Measurements from ENCODE around the gene MAPRE2.

The MAPRE2 gene

DNA sequence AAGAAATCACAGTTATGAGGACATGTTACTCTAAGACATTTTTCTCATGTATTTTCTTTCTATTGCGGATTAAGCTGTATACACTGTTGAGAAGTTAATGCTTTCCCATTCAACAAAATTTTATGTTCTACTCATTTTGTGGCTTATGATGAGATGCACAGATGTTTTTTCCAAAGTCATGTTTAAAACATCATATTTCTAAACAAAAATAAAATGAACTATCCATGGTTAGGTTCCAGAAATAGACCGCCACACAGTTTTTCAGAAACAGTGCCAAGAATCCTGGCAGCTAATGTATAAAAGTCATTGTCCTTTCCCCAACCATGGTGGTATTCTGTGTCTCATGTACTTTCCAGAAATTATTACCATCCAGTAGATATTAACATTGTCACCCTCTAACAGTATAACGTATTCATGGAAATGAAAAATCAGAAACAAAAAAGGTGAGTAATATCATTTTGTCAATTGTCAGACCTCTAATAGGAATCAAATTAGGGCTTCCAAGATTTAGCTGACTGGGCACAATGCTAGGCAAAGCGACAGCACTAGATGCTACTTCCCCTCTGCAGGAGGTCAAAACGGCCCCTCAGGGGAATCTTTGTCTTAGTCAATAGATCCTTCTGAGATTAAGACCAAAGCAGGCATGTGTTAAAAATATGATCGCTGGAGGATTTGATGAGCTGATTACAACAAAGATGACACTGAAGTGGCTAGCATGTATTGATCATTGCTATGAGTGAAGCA, 145.2 kb downstream of the MAPRE2 start:
- TF ChIP-seq, protein P1, sequence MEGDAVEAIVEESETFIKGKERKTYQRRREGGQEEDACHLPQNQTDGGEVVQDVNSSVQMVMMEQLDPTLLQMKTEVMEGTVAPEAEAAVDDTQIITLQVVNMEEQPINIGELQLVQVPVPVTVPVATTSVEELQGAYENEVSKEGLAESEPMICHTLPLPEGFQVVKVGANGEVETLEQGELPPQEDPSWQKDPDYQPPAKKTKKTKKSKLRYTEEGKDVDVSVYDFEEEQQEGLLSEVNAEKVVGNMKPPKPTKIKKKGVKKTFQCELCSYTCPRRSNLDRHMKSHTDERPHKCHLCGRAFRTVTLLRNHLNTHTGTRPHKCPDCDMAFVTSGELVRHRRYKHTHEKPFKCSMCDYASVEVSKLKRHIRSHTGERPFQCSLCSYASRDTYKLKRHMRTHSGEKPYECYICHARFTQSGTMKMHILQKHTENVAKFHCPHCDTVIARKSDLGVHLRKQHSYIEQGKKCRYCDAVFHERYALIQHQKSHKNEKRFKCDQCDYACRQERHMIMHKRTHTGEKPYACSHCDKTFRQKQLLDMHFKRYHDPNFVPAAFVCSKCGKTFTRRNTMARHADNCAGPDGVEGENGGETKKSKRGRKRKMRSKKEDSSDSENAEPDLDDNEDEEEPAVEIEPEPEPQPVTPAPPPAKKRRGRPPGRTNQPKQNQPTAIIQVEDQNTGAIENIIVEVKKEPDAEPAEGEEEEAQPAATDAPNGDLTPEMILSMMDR (IDR thresholded peaks at IDR 0.05; ENCODE audit: borderline replicate concordance, insufficient read depth, low read depth, low read length): no peak
- H3K4me3 ChIP-seq (ENCODE audit: low read depth, low read length): no peak overlapping the region

DNA sequence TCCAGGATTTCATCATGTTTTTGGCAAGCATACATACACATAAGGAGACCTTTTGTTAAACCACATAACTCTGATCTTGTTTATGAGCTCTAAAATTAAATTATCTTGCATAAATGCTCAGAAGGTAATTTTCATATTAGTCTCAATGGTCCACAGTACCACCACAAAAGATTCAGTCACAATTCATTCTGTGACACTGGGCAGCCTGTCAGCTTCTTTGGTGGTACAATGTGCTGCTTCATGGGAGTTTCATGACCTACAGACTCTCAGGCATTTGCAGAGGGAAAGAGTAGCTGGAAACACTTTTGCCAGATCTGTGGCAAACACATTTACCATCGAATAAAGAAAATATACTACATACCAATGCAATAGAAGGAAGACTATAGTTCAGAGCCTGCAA, 148.3 kb downstream of the MAPRE2 start:
- TF ChIP-seq, protein P1 (IDR thresholded peaks at IDR 0.05; ENCODE audit: borderline replicate concordance, insufficient read depth, low read depth, low read length): no peak
- no peak overlapping the region for H3K4me3 ChIP-seq (ENCODE audit: low read depth, low read length)

DNA sequence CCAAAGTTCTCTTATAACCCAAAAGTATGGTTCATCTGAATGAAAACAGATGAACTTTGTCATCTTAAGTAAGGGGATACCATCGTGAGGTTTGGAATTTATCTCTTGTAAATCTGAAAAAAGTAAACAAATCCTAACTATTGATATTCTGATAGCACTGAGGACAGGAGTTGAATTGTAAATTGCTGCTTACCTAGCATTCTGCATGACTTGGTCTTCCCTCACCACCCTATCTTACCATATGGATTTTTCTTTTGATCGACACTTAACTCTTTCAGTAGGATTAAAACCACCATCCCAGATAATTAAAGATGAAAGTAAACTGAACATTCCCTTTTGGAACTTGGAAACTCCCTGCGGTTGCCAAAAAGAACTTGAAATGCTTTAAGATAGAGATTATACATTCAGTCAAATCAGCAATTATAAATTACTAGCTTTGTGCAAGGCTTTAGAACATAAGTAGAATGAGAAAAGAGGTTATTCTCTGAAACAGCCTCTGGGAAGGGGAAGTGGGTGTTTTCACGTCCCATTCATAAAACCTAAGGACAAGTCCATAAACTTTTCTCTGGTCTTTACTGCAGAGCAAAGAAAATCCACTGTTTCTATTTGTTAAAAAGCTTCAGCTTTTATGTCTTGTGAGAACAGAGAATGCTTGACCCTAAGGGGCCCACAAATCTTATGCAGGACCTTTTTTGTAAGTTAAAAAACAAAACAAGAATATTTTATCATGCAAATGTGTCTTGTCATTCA, 149.9 kb downstream of the MAPRE2 start:
- no peak overlapping the region for H3K4me3 ChIP-seq (ENCODE audit: low read depth, low read length)
- TF ChIP-seq, protein P1 (IDR thresholded peaks at IDR 0.05; ENCODE audit: borderline replicate concordance, insufficient read depth, low read depth, low read length): no peak

DNA sequence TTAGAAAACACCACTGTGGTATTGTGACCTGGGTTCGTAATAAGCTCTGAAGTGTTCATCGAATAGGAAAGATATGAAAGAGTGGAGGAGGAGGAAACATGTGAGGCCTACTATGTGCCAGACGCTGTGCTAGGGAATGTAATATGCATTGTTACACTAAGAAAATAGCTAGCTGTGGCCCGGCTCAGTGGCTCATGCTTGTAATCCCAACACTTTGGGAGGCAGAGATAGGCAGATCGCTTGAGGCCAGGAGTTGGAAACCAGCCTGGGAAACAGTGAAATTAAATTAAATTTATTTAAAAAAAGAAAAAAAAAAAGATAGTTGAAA, 150.4 kb downstream of the MAPRE2 start:
- H3K4me3 ChIP-seq (ENCODE audit: low read depth, low read length): no peak overlapping the region
- TF ChIP-seq, protein P1 (IDR thresholded peaks at IDR 0.05; ENCODE audit: borderline replicate concordance, insufficient read depth, low read depth, low read length): no peak

DNA sequence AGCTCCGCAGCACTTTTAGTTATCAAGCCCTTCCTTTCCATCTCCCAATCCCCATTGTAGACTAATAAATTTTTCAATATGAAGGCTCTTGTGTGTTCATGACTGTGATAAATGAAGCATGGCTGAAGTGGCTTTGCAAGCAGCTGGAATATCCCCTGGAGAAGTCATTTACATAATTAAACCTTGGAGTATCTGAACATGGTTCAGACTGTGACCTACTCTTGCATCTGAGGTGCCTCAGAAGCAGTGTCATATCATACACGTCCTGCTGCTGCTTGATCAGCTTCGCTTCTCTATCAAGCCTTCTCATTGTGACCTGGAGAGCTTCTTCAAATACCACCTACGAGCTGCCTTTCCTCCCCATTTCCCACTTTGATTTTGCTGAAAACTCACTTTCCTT, 151.2 kb downstream of the MAPRE2 start:
- no peak overlapping the region for H3K4me3 ChIP-seq (ENCODE audit: low read depth, low read length)
- TF ChIP-seq, protein P1 (IDR thresholded peaks at IDR 0.05; ENCODE audit: borderline replicate concordance, insufficient read depth, low read depth, low read length): no peak

Data from GM12875 (cell line).